ENCODE measurements around the gene FAM163B. TPM values are rescaled to one million over a fixed set of nuclear protein-coding genes. Genes with fewer than 3 reads are reported as not detected.

Gene FAM163B
- total and polyA plus RNA-seq, 2 donors from 2014 or later, result 0.54 TPM; not detected in 1

DNA sequence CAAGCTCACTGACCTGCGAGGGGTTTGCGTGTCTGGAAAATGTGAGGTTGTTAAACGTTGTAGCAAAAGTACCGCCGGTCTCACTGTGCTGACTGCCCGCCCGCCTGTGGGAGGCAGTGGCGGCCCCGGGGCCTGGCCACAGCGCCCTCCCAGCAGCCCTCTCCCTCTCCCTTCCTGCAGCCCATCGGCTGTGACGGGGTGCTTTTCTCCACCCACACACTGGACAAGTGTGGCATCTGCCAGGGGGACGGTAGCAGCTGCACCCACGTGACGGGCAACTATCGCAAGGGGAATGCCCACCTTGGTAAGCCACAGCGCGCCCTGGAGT is 68.5 kb downstream of the FAM163B start:
- TF ChIP-seq, protein P1, sequence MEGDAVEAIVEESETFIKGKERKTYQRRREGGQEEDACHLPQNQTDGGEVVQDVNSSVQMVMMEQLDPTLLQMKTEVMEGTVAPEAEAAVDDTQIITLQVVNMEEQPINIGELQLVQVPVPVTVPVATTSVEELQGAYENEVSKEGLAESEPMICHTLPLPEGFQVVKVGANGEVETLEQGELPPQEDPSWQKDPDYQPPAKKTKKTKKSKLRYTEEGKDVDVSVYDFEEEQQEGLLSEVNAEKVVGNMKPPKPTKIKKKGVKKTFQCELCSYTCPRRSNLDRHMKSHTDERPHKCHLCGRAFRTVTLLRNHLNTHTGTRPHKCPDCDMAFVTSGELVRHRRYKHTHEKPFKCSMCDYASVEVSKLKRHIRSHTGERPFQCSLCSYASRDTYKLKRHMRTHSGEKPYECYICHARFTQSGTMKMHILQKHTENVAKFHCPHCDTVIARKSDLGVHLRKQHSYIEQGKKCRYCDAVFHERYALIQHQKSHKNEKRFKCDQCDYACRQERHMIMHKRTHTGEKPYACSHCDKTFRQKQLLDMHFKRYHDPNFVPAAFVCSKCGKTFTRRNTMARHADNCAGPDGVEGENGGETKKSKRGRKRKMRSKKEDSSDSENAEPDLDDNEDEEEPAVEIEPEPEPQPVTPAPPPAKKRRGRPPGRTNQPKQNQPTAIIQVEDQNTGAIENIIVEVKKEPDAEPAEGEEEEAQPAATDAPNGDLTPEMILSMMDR (IDR thresholded peaks at IDR 0.05; ENCODE audit: borderline replicate concordance, extremely low read depth, insufficient read depth), result no peak
- no peaks in the 10 kb centered on the region for H3K9me3 ChIP-seq (ENCODE audit: control insufficient read depth in 2 of 3, insufficient read depth in 1 of 3, low read length in 3 of 3)
- no peak overlapping the region for H3K4me3 ChIP-seq (ENCODE audit: low read length in 3 of 3)
- FAIRE-seq (no peak), DNase-seq (peak in 2 of 5 donors; percentile 30 to 38)
- H3K27ac ChIP-seq (ENCODE audit: low read depth in 2 of 2, low read length in 2 of 2), result no peak overlapping the region
- no peak overlapping the region for H3K9ac ChIP-seq (ENCODE audit: low read length in 3 of 3)
- peaks cover 0 to 54% (median 4%) of the 10 kb centered on the region in 3 donors for H3K4me1 ChIP-seq (ENCODE audit: control insufficient read depth in 2 of 3, insufficient read depth in 2 of 3, low read depth in 1 of 3, low read length in 3 of 3)
- peaks cover 0 to 9% (median 0%) of the 10 kb centered on the region in 3 donors for H3K36me3 ChIP-seq (ENCODE audit: control insufficient read depth in 2 of 3, insufficient read depth in 3 of 3, low read length in 3 of 3)
- intact Hi-C loops (cut with DNase I), result no loop called here
- no peaks in the 10 kb centered on the region for H3K27me3 ChIP-seq (ENCODE audit: control insufficient read depth, insufficient read depth, low read length)

DNA sequence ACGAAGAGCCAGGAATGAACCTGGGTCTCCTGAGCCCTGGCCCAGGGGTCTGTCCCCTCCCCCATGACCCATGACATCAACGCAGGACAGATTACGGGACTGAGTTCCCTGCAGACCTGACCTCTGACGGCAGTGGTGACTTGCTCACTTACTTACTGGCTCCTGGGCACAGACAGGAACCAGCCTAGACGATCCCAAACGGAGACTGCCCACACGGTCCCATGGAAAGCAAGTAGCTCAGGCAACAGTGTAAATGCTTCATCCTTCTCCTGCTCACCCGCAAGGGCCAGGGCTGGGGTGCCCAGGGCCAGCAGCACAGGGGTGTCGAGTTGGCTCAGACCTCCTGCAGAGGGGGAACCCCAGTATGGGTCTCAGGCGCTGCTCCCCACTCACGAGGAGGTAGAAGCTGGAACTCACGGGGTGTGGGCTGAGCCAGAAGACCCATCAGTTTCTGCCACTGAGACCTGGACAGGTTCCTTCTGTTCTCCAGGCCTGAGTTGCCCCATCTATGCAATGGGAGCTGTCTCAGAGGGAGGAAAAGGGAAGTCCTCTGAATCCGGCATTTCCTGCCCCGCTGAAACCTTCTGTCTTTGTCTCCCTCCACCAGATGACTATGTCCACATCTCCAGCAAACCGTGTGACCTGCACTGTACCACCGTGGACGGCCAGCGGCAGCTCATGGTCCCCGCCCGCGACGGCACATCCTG is 69.0 kb downstream of the FAM163B start:
- Histone ChIP-seq H3K36me3 (ENCODE audit: control insufficient read depth in 2 of 3, insufficient read depth in 3 of 3, low read length in 3 of 3) (peaks cover 0 to 9% (median 0%) of the 10 kb centered on the region in 3 donors), H3K4me1 (ENCODE audit: control insufficient read depth in 2 of 3, insufficient read depth in 2 of 3, low read depth in 1 of 3, low read length in 3 of 3) (peaks cover 0 to 56% (median 4%) of the 10 kb centered on the region in 3 donors), H3K27me3 (ENCODE audit: control insufficient read depth, insufficient read depth, low read length) (no peaks in the 10 kb centered on the region), H3K9me3 (ENCODE audit: control insufficient read depth in 2 of 3, insufficient read depth in 1 of 3, low read length in 3 of 3) (no peaks in the 10 kb centered on the region), H3K4me3 (ENCODE audit: low read length in 3 of 3) (peak overlapping the region in 1 of 3 donors; percentile 33), H3K27ac (ENCODE audit: low read depth in 2 of 2, low read length in 2 of 2) (peak overlapping the region in 1 of 2 donors; percentile 47), H3K9ac (ENCODE audit: low read length in 3 of 3) (no peak overlapping the region)
- FAIRE-seq, result no peak
- TF ChIP-seq, protein P1 (IDR thresholded peaks at IDR 0.05; ENCODE audit: borderline replicate concordance, extremely low read depth, insufficient read depth), result no peak
- intact Hi-C loops (cut with DNase I), result no loop called here
- DNase-seq, result no peak

DNA sequence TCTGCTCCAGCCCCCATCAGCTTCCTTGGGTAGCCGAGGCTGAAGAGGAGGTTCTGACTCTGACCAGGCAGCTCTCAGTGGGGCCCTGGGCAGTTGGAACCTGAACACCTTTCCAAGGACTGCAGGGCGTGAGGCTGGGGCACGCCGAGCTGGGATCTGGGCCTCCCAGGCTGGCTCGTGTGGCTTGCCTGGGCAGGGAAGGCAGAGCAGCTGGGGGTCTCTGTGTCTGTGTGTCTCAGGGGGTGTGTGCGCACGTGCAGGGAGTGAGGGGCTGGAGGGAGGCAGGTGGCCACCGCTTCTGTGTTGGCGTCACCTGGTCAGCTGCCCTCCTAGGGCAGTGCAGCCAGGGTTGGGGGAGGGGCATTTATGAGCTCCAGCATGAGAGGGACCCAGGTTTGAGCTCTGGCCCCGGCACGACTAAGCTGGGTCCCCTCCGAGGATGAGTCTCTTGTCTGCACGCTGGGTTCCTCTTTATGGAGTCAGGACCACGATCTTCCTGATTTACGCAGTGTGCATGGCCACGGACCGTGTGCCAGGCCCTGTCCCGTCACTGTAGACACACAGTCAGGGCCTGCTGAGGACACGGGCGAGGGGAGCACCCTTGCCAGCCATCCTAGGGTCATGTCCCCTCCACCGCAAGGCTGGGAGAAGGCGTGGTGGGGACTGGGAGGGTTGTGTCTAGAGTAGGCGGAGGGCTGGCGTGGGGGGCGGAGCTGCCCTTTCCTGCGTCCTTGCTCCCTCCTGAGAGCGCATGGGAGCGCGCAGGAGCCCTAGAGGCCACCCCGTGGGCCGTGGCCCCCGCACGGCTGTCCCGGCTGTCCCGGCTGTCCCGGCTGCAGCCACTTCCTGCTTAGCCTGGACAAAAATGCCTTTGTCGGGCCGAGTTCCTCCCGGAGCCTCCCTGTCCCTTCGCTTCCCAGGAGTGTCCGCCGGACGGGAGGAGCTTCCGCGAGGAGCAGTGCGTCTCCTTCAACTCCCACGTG is 70.0 kb downstream of the FAM163B start:
- no peaks in the 10 kb centered on the region for H3K9me3 ChIP-seq (ENCODE audit: control insufficient read depth in 2 of 3, insufficient read depth in 1 of 3, low read length in 3 of 3)
- no peak overlapping the region for H3K9ac ChIP-seq (ENCODE audit: low read length in 3 of 3)
- no peaks in the 10 kb centered on the region for H3K27me3 ChIP-seq (ENCODE audit: control insufficient read depth, insufficient read depth, low read length)
- FAIRE-seq (no peak), DNase-seq (peak; percentile 63 to 91 (median 75))
- H3K4me3 ChIP-seq (ENCODE audit: low read length in 3 of 3), result peak overlapping the region in 1 of 3 donors; percentile 33
- H3K4me1 ChIP-seq (ENCODE audit: control insufficient read depth in 2 of 3, insufficient read depth in 2 of 3, low read depth in 1 of 3, low read length in 3 of 3), result peaks cover 0 to 52% (median 5%) of the 10 kb centered on the region in 3 donors
- peak overlapping the region; percentile 20 to 47 for H3K27ac ChIP-seq (ENCODE audit: low read depth in 2 of 2, low read length in 2 of 2)
- intact Hi-C loops (cut with DNase I), result no loop called here
- TF ChIP-seq, protein P1 (IDR thresholded peaks at IDR 0.05; ENCODE audit: borderline replicate concordance, extremely low read depth, insufficient read depth), result no peak
- H3K36me3 ChIP-seq (ENCODE audit: control insufficient read depth in 2 of 3, insufficient read depth in 3 of 3, low read length in 3 of 3), result peaks cover 0 to 9% (median 0%) of the 10 kb centered on the region in 3 donors

All from kidney (tissue), 14 donors.